HepG2 (cell line): ENCODE measurements around the gene NCOA6. TPM values are rescaled to one million over a fixed set of nuclear protein-coding genes. Genes with fewer than 3 reads are reported as not detected.

Experiments used
- AGO1 ChIP-seq: fragments of 200-400 bp; formaldehyde crosslinking; IDR thresholded peaks from 2 replicates; pipeline ENCODE4 v1.6.1; 2017; ENCODE audit warnings: mild to moderate bottlenecking, low read depth, low read length, moderate library complexity; ENCODE audit not compliant: poor library complexity, severe bottlenecking
- FIP1L1 ChIP-seq: fragments of 200-400 bp; formaldehyde crosslinking; IDR thresholded peaks from 2 replicates; pipeline ENCODE4 v1.6.1; 2018; ENCODE audit warnings: low read depth, mild to moderate bottlenecking, low read length, moderate library complexity, borderline replicate concordance; ENCODE audit not compliant: insufficient read depth
- FOXM1 ChIP-seq: sonication (generic); formaldehyde crosslinking; IDR thresholded peaks from 2 replicates; pipeline ENCODE4 v1.5.0; 2020; ENCODE audit warnings: missing genetic modification reagents
- MAFF ChIP-seq: IDR thresholded peaks from 2 replicates; pipeline ENCODE4 v1.6.1; 2011; ENCODE audit warnings: low read depth, low read length, improper control_type of control experiment
- MXD3 ChIP-seq: IDR thresholded peaks from 2 replicates; pipeline ENCODE4 v1.6.1; 2016; ENCODE audit warnings: mild to moderate bottlenecking, missing biosample characterization, missing genetic modification reagents
- NR2F2 ChIP-seq: IDR thresholded peaks from 2 replicates; pipeline ENCODE4 v1.6.1; 2012; ENCODE audit warnings: low read depth, inconsistent platforms, borderline replicate concordance
- POGK ChIP-seq: sonication (generic); formaldehyde crosslinking; conservative IDR thresholded peaks from 2 replicates; pipeline ENCODE4 v1.8.0; 2022; ENCODE audit warnings: mild to moderate bottlenecking, moderate library complexity, missing genetic modification reagents
- POLR2G ChIP-seq: fragments of 200-400 bp; formaldehyde crosslinking; IDR thresholded peaks from 2 replicates; pipeline ENCODE4 v1.6.1; 2018; ENCODE audit warnings: mild to moderate bottlenecking, low read depth, low read length, moderate library complexity
- RBM39 ChIP-seq: fragments of 200-400 bp; formaldehyde crosslinking; IDR thresholded peaks from one replicate; pipeline ENCODE4 v1.6.1; 2018; ENCODE audit warnings: antibody characterized with exemption, mild to moderate bottlenecking, low read depth, low read length; ENCODE audit not compliant: poor library complexity, severe bottlenecking
- SMAD3 ChIP-seq: sonication (generic); formaldehyde crosslinking; IDR thresholded peaks from 2 replicates; pipeline ENCODE4 v1.4.0; 2020; ENCODE audit warnings: missing genetic modification reagents
- TAF1 ChIP-seq: sonication (generic); formaldehyde crosslinking; IDR thresholded peaks from 2 replicates; pipeline ENCODE4 v1.4.0; 2020; ENCODE audit warnings: missing genetic modification reagents
- TFDP1 ChIP-seq: IDR thresholded peaks from 2 replicates; pipeline ENCODE4 v1.6.1; 2016; ENCODE audit warnings: missing compliant biosample characterization, missing genetic modification reagents, borderline replicate concordance
- TMF1 ChIP-seq: sonication (generic); formaldehyde crosslinking; IDR thresholded peaks from 2 replicates; pipeline ENCODE4 v1.8.1; 2022; ENCODE audit warnings: low read depth, missing genetic modification reagents
- ZBTB1 ChIP-seq: sonication (generic); formaldehyde crosslinking; IDR thresholded peaks from 2 replicates; pipeline ENCODE4 v1.4.0; 2020; ENCODE audit warnings: missing genetic modification reagents, borderline replicate concordance
- ZBTB39 ChIP-seq: sonication (generic); formaldehyde crosslinking; IDR thresholded peaks from 2 replicates; pipeline ENCODE4 v1.5.0; 2020; ENCODE audit warnings: missing genetic modification reagents
- ZBTB42 ChIP-seq: sonication (generic); formaldehyde crosslinking; IDR thresholded peaks from 2 replicates; pipeline ENCODE4 v1.5.0; 2020; ENCODE audit warnings: mild to moderate bottlenecking, missing genetic modification reagents
- ZBTB49 ChIP-seq: sonication (generic); formaldehyde crosslinking; IDR thresholded peaks from 2 replicates; pipeline ENCODE4 v1.4.0; 2020; ENCODE audit warnings: missing genetic modification reagents, borderline replicate concordance
- ZNF207 ChIP-seq: fragments of 450-650 bp; IDR thresholded peaks from 2 replicates; pipeline ENCODE4 v1.6.1; 2016; ENCODE audit warnings: antibody characterized with exemption, borderline replicate concordance
- ZNF333 ChIP-seq: sonication (generic); formaldehyde crosslinking; IDR thresholded peaks from 2 replicates; pipeline ENCODE4 v1.4.0; 2020; ENCODE audit warnings: mild to moderate bottlenecking, missing genetic modification reagents, borderline replicate concordance
- ZNF740 ChIP-seq: sonication (generic); formaldehyde crosslinking; IDR thresholded peaks from 2 replicates; pipeline ENCODE4 v1.4.0; 2020; ENCODE audit warnings: missing genetic modification reagents
- ZNF792 ChIP-seq: IDR thresholded peaks from 2 replicates; pipeline ENCODE4 v1.6.1; 2016
- polyA plus RNA-seq, 8 experiments: library from polyadenylated mRNA; depleted of rRNA in 3 of 8; stranded (reverse) in 7 of 8; unstranded in 1 of 8; fragments of >200 nt; fragmentation: Illumina TruSeq in 4 of 8; extraction: Trizol in 4 of 8; gene quantifications; 2 replicates each; pipeline versions ENCODE4 v1.2.1 to v1.2.3, GENCODE V29; 2011 to 2016; ENCODE audit warnings: low read depth in 4 of 8, missing spikeins in 1 of 8, mixed read lengths in 1 of 8; ENCODE audit not compliant: insufficient read depth in 1 of 8
- total RNA-seq, 5 experiments: library from RNA; depleted of rRNA; stranded (reverse); fragments of >200 nt; fragmentation: Illumina TruSeq; extraction: Trizol; gene quantifications; 2 replicates each; pipeline ENCODE4 v1.2.3, GENCODE V29; 2016; ENCODE audit warnings: low read depth in 1 of 5

NCOA6 gene
- total and polyA plus RNA-seq, 2 of the 13 experiments (the other 11 are each of a cell fraction or from before 2014, with no cell fraction given): 11.2 to 29.3 TPM

GRCh38 chr20:34676642-34677373 lies 148.6 kb downstream of the NCOA6 start, which contains the start of gene PIGU (continued):
- no peak for TF ChIP-seq TMF1 (CRISPR knock-in tag)
- no peak for TF ChIP-seq ZBTB39 (CRISPR knock-in tag)
- peak; percentile 92 for TF ChIP-seq ZBTB49 (CRISPR knock-in tag)
- TF ChIP-seq AGO1: no peak
- no peak for TF ChIP-seq ZNF207
- TF ChIP-seq MAFF: peak; percentile 0; the same call in 1 of the 2 replicates
- TF ChIP-seq MXD3: peak; percentile 98
- TF ChIP-seq ZBTB42 (CRISPR knock-in tag): no peak
- peak; percentile 63 for TF ChIP-seq RBM39
- peak; percentile 96 for TF ChIP-seq TFDP1
- peak; percentile 84 for TF ChIP-seq POGK (CRISPR knock-in tag)
- peak; percentile 99 for TF ChIP-seq ZNF792 (CRISPR knock-in tag)
- peak; percentile 65; the same call in 1 of the 2 replicates for TF ChIP-seq FIP1L1
- peak; percentile 75; the same call in 1 of the 2 replicates for TF ChIP-seq ZNF333 (CRISPR knock-in tag)
- peak; percentile 95 for TF ChIP-seq POLR2G
- TF ChIP-seq FOXM1 (CRISPR knock-in tag): no peak
- no peak for TF ChIP-seq ZNF740 (CRISPR knock-in tag)
- TF ChIP-seq TAF1: peak; percentile 94
- no peak; the same call in none of the 2 replicates for TF ChIP-seq SMAD3 (CRISPR knock-in tag)
- TF ChIP-seq NR2F2: peak; percentile 66; the same call in 1 of the 2 replicates
- no peak for TF ChIP-seq ZBTB1 (CRISPR knock-in tag)
